K562 (cell line): ENCODE data around the gene SLK. TPM values are rescaled to one million over a fixed set of nuclear protein-coding genes. Genes with fewer than 3 reads are reported as not detected.

Experiments
- ARID1B ChIP-seq: fragments of 450-650 bp; IDR thresholded peaks from 2 replicates; pipeline ENCODE4 v1.6.1; 2016; ENCODE audit warnings: antibody characterized with exemption, mild to moderate bottlenecking, inconsistent platforms
- CHD2 ChIP-seq: IDR thresholded peaks from 2 replicates; pipeline ENCODE4 v1.6.1; 2011; ENCODE audit warnings: low read depth, low read length
- MEF2A ChIP-seq: IDR thresholded peaks from 2 replicates; pipeline ENCODE4 v1.6.1; 2011; ENCODE audit warnings: low read depth, mild to moderate bottlenecking, low read length, moderate library complexity; ENCODE audit not compliant: control insufficient read depth
- NONO ChIP-seq, 2 experiments: fragments of 200-400 bp in 1 of 2; fragments of 450-650 bp in 1 of 2; formaldehyde crosslinking in 1 of 2; IDR thresholded peaks; 2 replicates each; pipeline ENCODE4 v1.6.1; 2017; ENCODE audit warnings: low read depth in 2 of 2, mild to moderate bottlenecking in 2 of 2, moderate library complexity in 2 of 2, low read length in 1 of 2
- PTBP1 ChIP-seq: fragments of 200-400 bp; formaldehyde crosslinking; IDR thresholded peaks from 2 replicates; pipeline ENCODE4 v1.6.1; 2017; ENCODE audit warnings: low read depth, low read length
- RBM22 ChIP-seq: fragments of 200-400 bp; formaldehyde crosslinking; IDR thresholded peaks from 2 replicates; pipeline ENCODE4 v1.6.1; 2018; ENCODE audit warnings: low read length, low read depth; ENCODE audit not compliant: poor library complexity, severe bottlenecking
- SMAD1 ChIP-seq: fragments of 150-350 bp; IDR thresholded peaks from 2 replicates; pipeline ENCODE4 v1.6.1; 2014; ENCODE audit warnings: low read length, low read depth; ENCODE audit not compliant: partially characterized antibody
- SMAD2 ChIP-seq: fragments of 150-350 bp; IDR thresholded peaks from 2 replicates; pipeline ENCODE4 v1.6.1; 2014; ENCODE audit warnings: low read depth, mild to moderate bottlenecking, low read length
- SMAD3 ChIP-seq: fragments of 450-650 bp; formaldehyde crosslinking; conservative IDR thresholded peaks from 2 replicates; pipeline ENCODE4 v1.4.0; 2020; ENCODE audit warnings: mild to moderate bottlenecking
- SRSF3 ChIP-seq: fragments of 200-400 bp; formaldehyde crosslinking; IDR thresholded peaks from 2 replicates; pipeline ENCODE4 v1.6.1; 2016; ENCODE audit warnings: mild to moderate bottlenecking, low read length, moderate library complexity; ENCODE audit not compliant: insufficient read depth
- STAT5A ChIP-seq: IDR thresholded peaks from 2 replicates; pipeline ENCODE4 v1.6.1; 2012; ENCODE audit warnings: low read length, inconsistent platforms, borderline replicate concordance
- TEAD2 ChIP-seq: fragments of 450-650 bp; IDR thresholded peaks from 2 replicates; pipeline ENCODE4 v1.6.1; 2016; ENCODE audit warnings: missing genetic modification characterization, control low read depth, missing compliant biosample characterization
- THRAP3 ChIP-seq: fragments of 450-650 bp; IDR thresholded peaks from 2 replicates; pipeline ENCODE4 v1.6.1; 2016; ENCODE audit warnings: mild to moderate bottlenecking, inconsistent platforms, borderline replicate concordance
- YBX1 ChIP-seq: fragments of 450-650 bp; IDR thresholded peaks from 2 replicates; pipeline ENCODE4 v1.7.1; 2016; ENCODE audit warnings: mild to moderate bottlenecking
- ZBTB7A ChIP-seq: IDR thresholded peaks from 2 replicates; pipeline ENCODE4 v1.6.1; 2011; ENCODE audit warnings: low read depth, mild to moderate bottlenecking, low read length, moderate library complexity, borderline replicate concordance; ENCODE audit not compliant: control insufficient read depth
- ZNF174 ChIP-seq: fragments of 250-450 bp; sonication (Bioruptor Pico); IDR thresholded peaks from 2 replicates; pipeline ENCODE4 v1.4.0; 2020; ENCODE audit warnings: mild to moderate bottlenecking
- ZNF212 ChIP-seq: fragments of 450-650 bp; formaldehyde crosslinking; IDR thresholded peaks from 2 replicates; pipeline ENCODE4 v1.4.0; 2020; ENCODE audit warnings: mild to moderate bottlenecking
- ZNF507 ChIP-seq: conservative IDR thresholded peaks from 2 replicates; pipeline ENCODE4 v1.6.1; 2017; ENCODE audit warnings: missing genetic modification characterization, missing compliant biosample characterization
- polyA plus RNA-seq, 8 experiments: library from polyadenylated mRNA; depleted of rRNA in 4 of 8; stranded (reverse) in 5 of 8; unstranded in 3 of 8; fragments of >200 nt; fragmentation: Nextera tagmentation in 2 of 8; fragmentation: Illumina TruSeq in 1 of 8; extraction: Ambion mirVana in 2 of 8; extraction: Trizol in 1 of 8; gene quantifications; 2 replicates each; pipeline versions ENCODE4 v1.2.1 to v1.2.3, GENCODE V29; 2011 to 2014; ENCODE audit warnings: inconsistent platforms in 1 of 8, missing spikeins in 1 of 8
- total RNA-seq, 7 experiments: library from RNA; depleted of rRNA in 6 of 7; stranded (reverse); fragments of >200 nt in 6 of 7; fragmentation: Illumina TruSeq in 2 of 7; extraction: Trizol in 2 of 7; gene quantifications; 2 replicates each; pipeline versions ENCODE4 v1.2.1 to v1.2.3, GENCODE V29; 2011 to 2021; ENCODE audit warnings: low replicate concordance in 1 of 7
- TF ChIP-seq, protein P1 (sequence below), 3 experiments: IDR thresholded peaks in 2 of 3; conservative IDR thresholded peaks in 1 of 3; 2 replicates each; pipeline ENCODE4 v1.5.1; 2011 to 2012; ENCODE audit warnings: low read length in 3 of 3, mild to moderate bottlenecking in 3 of 3, control low read depth in 2 of 3, improper control_type of control experiment in 1 of 3, inconsistent platforms in 1 of 3, low read depth in 1 of 3, mixed read lengths in 1 of 3, moderate library complexity in 1 of 3; ENCODE audit not compliant: insufficient read depth in 2 of 3
- TF ChIP-seq, protein P2 (sequence below): sonication (generic); formaldehyde crosslinking; IDR thresholded peaks from 2 replicates; pipeline ENCODE4 v1.8.1; 2023; ENCODE audit warnings: mild to moderate bottlenecking, missing genetic modification reagents
- TF ChIP-seq, protein P3 (sequence below): fragments of 250-450 bp; sonication (Bioruptor Pico); IDR thresholded peaks from 2 replicates; pipeline ENCODE4 v1.5.0; 2022; ENCODE audit warnings: mild to moderate bottlenecking
- TF ChIP-seq, protein P4 (sequence below): fragments of 450-650 bp; formaldehyde crosslinking; IDR thresholded peaks from 2 replicates; pipeline ENCODE4 v1.4.0; 2022; ENCODE audit warnings: missing genetic modification characterization

SLK gene
- total and polyA plus RNA-seq, 9 of the 15 experiments (the other 6 are each of a cell fraction or from before 2014, with no cell fraction given), result 8.2 to 40.0 (median 23.4) TPM

DNA sequence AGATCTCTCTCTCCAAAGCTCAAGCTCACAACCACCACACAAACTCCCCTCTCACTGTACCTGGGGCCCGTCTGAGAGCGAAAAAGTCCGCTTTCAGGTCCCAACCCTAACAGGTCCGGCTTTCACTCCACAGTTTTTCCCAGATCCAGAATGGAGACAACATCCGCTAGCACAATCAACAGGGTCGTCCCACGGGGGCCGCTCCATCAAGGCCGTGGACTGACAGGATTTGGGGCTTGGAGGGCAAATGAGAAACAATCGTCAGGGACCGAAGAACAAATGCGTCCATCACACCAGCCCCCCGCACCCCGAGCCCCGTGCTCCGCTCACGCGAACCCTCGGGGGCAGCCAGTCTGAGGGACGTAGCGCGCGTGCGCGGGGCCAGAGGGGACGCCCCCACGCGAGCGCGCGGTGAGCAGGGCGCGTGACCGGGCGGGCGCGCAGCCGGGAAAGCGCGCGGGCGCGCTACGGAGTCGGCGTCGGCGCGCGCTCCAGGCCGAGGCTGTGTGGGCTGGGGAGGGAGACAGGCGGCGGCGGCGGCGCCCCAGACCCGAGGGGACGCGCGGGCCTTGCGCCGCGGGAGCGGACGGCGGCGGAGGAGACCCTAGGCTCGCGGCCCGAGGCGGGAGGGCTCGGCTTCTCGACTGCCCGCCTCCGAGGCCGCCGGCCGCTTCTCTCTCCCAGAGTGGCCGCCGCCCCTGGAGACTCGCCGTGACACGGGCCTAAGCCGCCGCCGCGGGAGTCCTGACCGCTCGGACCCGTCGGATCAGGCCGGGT lies at the start of gene SLK (continued):
- TF ChIP-seq, protein P1, sequence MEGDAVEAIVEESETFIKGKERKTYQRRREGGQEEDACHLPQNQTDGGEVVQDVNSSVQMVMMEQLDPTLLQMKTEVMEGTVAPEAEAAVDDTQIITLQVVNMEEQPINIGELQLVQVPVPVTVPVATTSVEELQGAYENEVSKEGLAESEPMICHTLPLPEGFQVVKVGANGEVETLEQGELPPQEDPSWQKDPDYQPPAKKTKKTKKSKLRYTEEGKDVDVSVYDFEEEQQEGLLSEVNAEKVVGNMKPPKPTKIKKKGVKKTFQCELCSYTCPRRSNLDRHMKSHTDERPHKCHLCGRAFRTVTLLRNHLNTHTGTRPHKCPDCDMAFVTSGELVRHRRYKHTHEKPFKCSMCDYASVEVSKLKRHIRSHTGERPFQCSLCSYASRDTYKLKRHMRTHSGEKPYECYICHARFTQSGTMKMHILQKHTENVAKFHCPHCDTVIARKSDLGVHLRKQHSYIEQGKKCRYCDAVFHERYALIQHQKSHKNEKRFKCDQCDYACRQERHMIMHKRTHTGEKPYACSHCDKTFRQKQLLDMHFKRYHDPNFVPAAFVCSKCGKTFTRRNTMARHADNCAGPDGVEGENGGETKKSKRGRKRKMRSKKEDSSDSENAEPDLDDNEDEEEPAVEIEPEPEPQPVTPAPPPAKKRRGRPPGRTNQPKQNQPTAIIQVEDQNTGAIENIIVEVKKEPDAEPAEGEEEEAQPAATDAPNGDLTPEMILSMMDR (IDR thresholded peaks at IDR 0.05 in 2 of 3, conservative IDR thresholded peaks at IDR 0.05 in 1 of 3; ENCODE audit: insufficient read depth in 2 of 3, low read depth in 1 of 3, low read length in 3 of 3), result no peak
- peak; percentile 46 to 47; a peak in 1 of 4 replicates for TF ChIP-seq NONO (IDR thresholded peaks at IDR 0.05; ENCODE audit: low read depth in 2 of 2, low read length in 1 of 2)
- TF ChIP-seq, protein P2, sequence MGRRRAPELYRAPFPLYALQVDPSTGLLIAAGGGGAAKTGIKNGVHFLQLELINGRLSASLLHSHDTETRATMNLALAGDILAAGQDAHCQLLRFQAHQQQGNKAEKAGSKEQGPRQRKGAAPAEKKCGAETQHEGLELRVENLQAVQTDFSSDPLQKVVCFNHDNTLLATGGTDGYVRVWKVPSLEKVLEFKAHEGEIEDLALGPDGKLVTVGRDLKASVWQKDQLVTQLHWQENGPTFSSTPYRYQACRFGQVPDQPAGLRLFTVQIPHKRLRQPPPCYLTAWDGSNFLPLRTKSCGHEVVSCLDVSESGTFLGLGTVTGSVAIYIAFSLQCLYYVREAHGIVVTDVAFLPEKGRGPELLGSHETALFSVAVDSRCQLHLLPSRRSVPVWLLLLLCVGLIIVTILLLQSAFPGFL (CRISPR knock-in tag), result no peak
- TF ChIP-seq ZNF212 (CRISPR knock-in tag), result no peak
- no peak for TF ChIP-seq ARID1B
- TF ChIP-seq RBM22, result no peak
- no peak for TF ChIP-seq PTBP1
- TF ChIP-seq SMAD3 (CRISPR knock-in tag), result no peak
- TF ChIP-seq THRAP3, result no peak
- no peak for TF ChIP-seq SMAD1
- TF ChIP-seq SRSF3, result no peak
- TF ChIP-seq ZBTB7A, result peak; percentile 45; the same call in 1 of the 2 replicates
- TF ChIP-seq, protein P3, sequence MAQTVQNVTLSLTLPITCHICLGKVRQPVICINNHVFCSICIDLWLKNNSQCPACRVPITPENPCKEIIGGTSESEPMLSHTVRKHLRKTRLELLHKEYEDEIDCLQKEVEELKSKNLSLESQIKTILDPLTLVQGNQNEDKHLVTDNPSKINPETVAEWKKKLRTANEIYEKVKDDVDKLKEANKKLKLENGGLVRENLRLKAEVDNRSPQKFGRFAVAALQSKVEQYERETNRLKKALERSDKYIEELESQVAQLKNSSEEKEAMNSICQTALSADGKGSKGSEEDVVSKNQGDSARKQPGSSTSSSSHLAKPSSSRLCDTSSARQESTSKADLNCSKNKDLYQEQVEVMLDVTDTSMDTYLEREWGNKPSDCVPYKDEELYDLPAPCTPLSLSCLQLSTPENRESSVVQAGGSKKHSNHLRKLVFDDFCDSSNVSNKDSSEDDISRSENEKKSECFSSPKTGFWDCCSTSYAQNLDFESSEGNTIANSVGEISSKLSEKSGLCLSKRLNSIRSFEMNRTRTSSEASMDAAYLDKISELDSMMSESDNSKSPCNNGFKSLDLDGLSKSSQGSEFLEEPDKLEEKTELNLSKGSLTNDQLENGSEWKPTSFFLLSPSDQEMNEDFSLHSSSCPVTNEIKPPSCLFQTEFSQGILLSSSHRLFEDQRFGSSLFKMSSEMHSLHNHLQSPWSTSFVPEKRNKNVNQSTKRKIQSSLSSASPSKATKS, result no peak
- TF ChIP-seq TEAD2 (tag), result no peak
- no peak for TF ChIP-seq ZNF507 (tag)
- TF ChIP-seq YBX1, result no peak
- TF ChIP-seq, protein P4, sequence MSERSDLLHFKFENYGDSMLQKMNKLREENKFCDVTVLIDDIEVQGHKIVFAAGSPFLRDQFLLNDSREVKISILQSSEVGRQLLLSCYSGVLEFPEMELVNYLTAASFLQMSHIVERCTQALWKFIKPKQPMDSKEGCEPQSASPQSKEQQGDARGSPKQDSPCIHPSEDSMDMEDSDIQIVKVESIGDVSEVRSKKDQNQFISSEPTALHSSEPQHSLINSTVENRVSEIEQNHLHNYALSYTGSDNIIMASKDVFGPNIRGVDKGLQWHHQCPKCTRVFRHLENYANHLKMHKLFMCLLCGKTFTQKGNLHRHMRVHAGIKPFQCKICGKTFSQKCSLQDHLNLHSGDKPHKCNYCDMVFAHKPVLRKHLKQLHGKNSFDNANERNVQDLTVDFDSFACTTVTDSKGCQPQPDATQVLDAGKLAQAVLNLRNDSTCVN (CRISPR knock-in tag), result no peak
- no peak for TF ChIP-seq SMAD2
- TF ChIP-seq STAT5A, result no peak
- no peak for TF ChIP-seq CHD2
- TF ChIP-seq MEF2A, result no peak
- no peak for TF ChIP-seq ZNF174 (CRISPR knock-in tag)
